Measurements from ENCODE around the gene PSMD1. TPM values are rescaled to one million over a fixed set of nuclear protein-coding genes. Genes with fewer than 3 reads are reported as not detected.

The PSMD1 gene
- polyA plus RNA-seq, 1 donor from 2014 or later = 83.8 TPM

DNA sequence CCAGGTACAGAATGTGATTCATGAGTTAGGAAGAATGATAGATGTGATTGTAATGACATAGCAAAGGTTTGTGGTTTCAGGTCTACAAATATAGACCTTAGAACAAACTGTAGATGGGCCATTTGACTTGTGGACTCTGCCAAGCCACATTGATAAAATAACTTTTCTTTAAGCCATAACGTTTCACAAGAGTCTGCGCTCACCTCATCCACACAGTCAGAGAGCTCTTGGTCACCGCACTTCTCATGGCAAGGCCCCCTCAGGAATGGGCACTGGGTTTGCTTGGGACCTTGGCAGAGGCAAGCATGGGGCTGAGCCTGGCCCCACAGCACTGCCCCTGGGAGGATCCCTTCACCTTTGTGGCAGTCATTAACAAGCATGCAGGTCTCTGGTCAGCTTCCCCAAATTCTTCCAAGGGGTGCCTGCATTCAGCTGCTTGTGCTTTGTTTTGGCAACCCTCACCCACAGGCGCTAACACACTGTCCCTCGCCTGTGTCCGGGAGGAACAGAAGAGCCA lies 155.7 kb downstream of the PSMD1 start:
- Histone ChIP-seq H2AFZ (ENCODE audit: low read depth, low read length) (no peak overlapping the region), H3K9me3 (ENCODE audit: low read length) (no peaks in the 10 kb centered on the region), H3K4me2 (ENCODE audit: low read length) (no peak overlapping the region), H3K27ac (ENCODE audit: low read length) (no peak overlapping the region), H3K27me3 (ENCODE audit: insufficient read depth, low read depth, low read length) (no peaks in the 10 kb centered on the region), H4K20me1 (ENCODE audit: insufficient read depth) (no peaks in the 10 kb centered on the region), H3F3A (ENCODE audit: insufficient read depth, low read length, poor library complexity, severe bottlenecking) (no peaks in the 10 kb centered on the region), H3K9me2 (ENCODE audit: insufficient read depth, low read length) (no peaks in the 10 kb centered on the region), H3K36me3 (ENCODE audit: insufficient read depth, low read length) (no peaks in the 10 kb centered on the region), H3K79me2 (replicated peaks; ENCODE audit: insufficient read depth, low read length) (no peaks in the 10 kb centered on the region), H3K4me3 (ENCODE audit: low read length) (no peak overlapping the region), H3K9ac (ENCODE audit: low read length) (no peak overlapping the region)
- TF ChIP-seq EP300 (conservative IDR thresholded peaks at IDR 0.05; ENCODE audit: poor library complexity, severe bottlenecking) = no peak

GRCh38 chr2:231213931-231214642 lies 157.4 kb downstream of the PSMD1 start:
- Histone ChIP-seq H3K79me2 (replicated peaks; ENCODE audit: insufficient read depth, low read length) (no peaks in the 10 kb centered on the region), H4K20me1 (ENCODE audit: insufficient read depth) (no peaks in the 10 kb centered on the region), H3F3A (ENCODE audit: insufficient read depth, low read length, poor library complexity, severe bottlenecking) (no peaks in the 10 kb centered on the region), H3K4me3 (ENCODE audit: low read length) (no peak overlapping the region), H3K27me3 (ENCODE audit: insufficient read depth, low read depth, low read length) (no peaks in the 10 kb centered on the region), H3K27ac (ENCODE audit: low read length) (no peak overlapping the region), H3K4me2 (ENCODE audit: low read length) (no peak overlapping the region), H3K36me3 (ENCODE audit: insufficient read depth, low read length) (no peaks in the 10 kb centered on the region), H3K9me2 (ENCODE audit: insufficient read depth, low read length) (no peaks in the 10 kb centered on the region), H3K9ac (ENCODE audit: low read length) (no peak overlapping the region), H3K9me3 (ENCODE audit: low read length) (no peaks in the 10 kb centered on the region), H2AFZ (ENCODE audit: low read depth, low read length) (no peak overlapping the region)
- TF ChIP-seq, protein P1, sequence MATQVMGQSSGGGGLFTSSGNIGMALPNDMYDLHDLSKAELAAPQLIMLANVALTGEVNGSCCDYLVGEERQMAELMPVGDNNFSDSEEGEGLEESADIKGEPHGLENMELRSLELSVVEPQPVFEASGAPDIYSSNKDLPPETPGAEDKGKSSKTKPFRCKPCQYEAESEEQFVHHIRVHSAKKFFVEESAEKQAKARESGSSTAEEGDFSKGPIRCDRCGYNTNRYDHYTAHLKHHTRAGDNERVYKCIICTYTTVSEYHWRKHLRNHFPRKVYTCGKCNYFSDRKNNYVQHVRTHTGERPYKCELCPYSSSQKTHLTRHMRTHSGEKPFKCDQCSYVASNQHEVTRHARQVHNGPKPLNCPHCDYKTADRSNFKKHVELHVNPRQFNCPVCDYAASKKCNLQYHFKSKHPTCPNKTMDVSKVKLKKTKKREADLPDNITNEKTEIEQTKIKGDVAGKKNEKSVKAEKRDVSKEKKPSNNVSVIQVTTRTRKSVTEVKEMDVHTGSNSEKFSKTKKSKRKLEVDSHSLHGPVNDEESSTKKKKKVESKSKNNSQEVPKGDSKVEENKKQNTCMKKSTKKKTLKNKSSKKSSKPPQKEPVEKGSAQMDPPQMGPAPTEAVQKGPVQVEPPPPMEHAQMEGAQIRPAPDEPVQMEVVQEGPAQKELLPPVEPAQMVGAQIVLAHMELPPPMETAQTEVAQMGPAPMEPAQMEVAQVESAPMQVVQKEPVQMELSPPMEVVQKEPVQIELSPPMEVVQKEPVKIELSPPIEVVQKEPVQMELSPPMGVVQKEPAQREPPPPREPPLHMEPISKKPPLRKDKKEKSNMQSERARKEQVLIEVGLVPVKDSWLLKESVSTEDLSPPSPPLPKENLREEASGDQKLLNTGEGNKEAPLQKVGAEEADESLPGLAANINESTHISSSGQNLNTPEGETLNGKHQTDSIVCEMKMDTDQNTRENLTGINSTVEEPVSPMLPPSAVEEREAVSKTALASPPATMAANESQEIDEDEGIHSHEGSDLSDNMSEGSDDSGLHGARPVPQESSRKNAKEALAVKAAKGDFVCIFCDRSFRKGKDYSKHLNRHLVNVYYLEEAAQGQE (IDR thresholded peaks at IDR 0.05; ENCODE audit: borderline replicate concordance) = no peak
- no peak for TF ChIP-seq POLR2AphosphoS5 (IDR thresholded peaks at IDR 0.05)
- TF ChIP-seq EZH2 (IDR thresholded peaks at IDR 0.05; ENCODE audit: borderline replicate concordance, insufficient read depth, low read length, poor library complexity, severe bottlenecking) = no peak
- TF ChIP-seq SMC3 (conservative IDR thresholded peaks at IDR 0.05; ENCODE audit: poor library complexity) = no peak
- no peak for TF ChIP-seq EP300 (conservative IDR thresholded peaks at IDR 0.05; ENCODE audit: poor library complexity, severe bottlenecking)
- TF ChIP-seq CTCF (IDR thresholded peaks at IDR 0.05; ENCODE audit: poor library complexity, severe bottlenecking) = no peak
- no peak for TF ChIP-seq MXI1 (conservative IDR thresholded peaks at IDR 0.05; ENCODE audit: poor library complexity, severe bottlenecking)
- TF ChIP-seq RAD21 (conservative IDR thresholded peaks at IDR 0.05) = no peak
- no peak for TF ChIP-seq TAF1 (IDR thresholded peaks at IDR 0.05; ENCODE audit: low read depth)
